K562 (cell line): Measurements from ENCODE around the gene SIGLEC5. TPM values are rescaled to one million over a fixed set of nuclear protein-coding genes. Genes with fewer than 3 reads are reported as not detected.

Source experiments
- ATAC-seq: fragments of 200-7000 bp; cut with Tn5 transposase; 3 replicates; pipeline ENCODE4 v1.9.1; 2020; ENCODE audit warnings: moderate library complexity
- BruUV-seq: library from RNA; stranded (reverse); fragments of 400-500 nt; replicated peaks from 2 replicates; lab custom pipeline; 2021; lab: Mats Ljungman, UMichigan
- CTCF ChIA-PET: fragments of 300-600 bp; formaldehyde crosslinking; extraction: SDS; loops from one replicate; lab custom pipeline; 2021; ENCODE audit warnings: low intra/inter-chr PET ratio; lab: Yijun Ruan, JAX
- POLR2A ChIA-PET: fragments of 300-600, 350-650 bp; sonication (Branson Sonifier 250); formaldehyde crosslinking; extraction: SDS; loops from one replicate; lab custom pipeline; 2021; ENCODE audit warnings: antibody characterized with exemption, inconsistent platforms; lab: Yijun Ruan, JAX
- DNase-seq, 4 experiments: peaks; one replicate each; pipeline versions ENCODE4 v3.0.0 to v3.0.0-alpha.2; 2011 to 2018; ENCODE audit warnings: low spot score in 3 of 4, mixed read lengths in 3 of 4; ENCODE audit errors: extremely low read depth in 1 of 4
- FAIRE-seq: peaks from 2 replicates; lab custom pipeline; 2011; peaks lifted over from hg19 to GRCh38; lab: Jason Lieb, UNC
- H2AFZ ChIP-seq: 2 replicates; pipeline ENCODE4 v1.6.0; 2011; ENCODE audit warnings: low read depth, low read length, control low read depth, inconsistent platforms
- H3K27ac ChIP-seq: fragments of 200-600 bp; 3 replicates; pipeline ENCODE4 v1.8.0; 2011; ENCODE audit warnings: low read depth, mild to moderate bottlenecking, control low read depth, inconsistent platforms, low read length, moderate library complexity, mixed read lengths; ENCODE audit errors: extremely low read depth
- H3K27me3 ChIP-seq, 2 experiments: fragments of 300-600 bp in 1 of 2; 2 replicates in 1 of 2; 3 replicates in 1 of 2; pipeline versions ENCODE4 v1.6.0 to v1.8.0; 2011; ENCODE audit warnings: inconsistent platforms in 2 of 2, low read length in 2 of 2, mild to moderate bottlenecking in 1 of 2, mixed read lengths in 1 of 2, moderate library complexity in 1 of 2; ENCODE audit not compliant: control insufficient read depth in 2 of 2, insufficient read depth in 2 of 2
- H3K36me3 ChIP-seq: fragments of 300-600 bp; 3 replicates; pipeline ENCODE4 v1.8.0; 2011; ENCODE audit warnings: mild to moderate bottlenecking, low read length, inconsistent platforms; ENCODE audit not compliant: control insufficient read depth, insufficient read depth
- H3K4me1 ChIP-seq, 2 experiments: fragments of 200-600 bp in 1 of 2; replicated peaks in 1 of 2; 2 replicates in 1 of 2; 3 replicates in 1 of 2; pipeline versions ENCODE4 v1.5.1 to v1.8.0; 2011; ENCODE audit warnings: inconsistent platforms in 2 of 2, low read length in 2 of 2, mild to moderate bottlenecking in 1 of 2, mixed read lengths in 1 of 2, moderate library complexity in 1 of 2; ENCODE audit not compliant: control insufficient read depth in 2 of 2, insufficient read depth in 2 of 2
- H3K4me2 ChIP-seq: 2 replicates; pipeline ENCODE4 v1.6.1; 2011; ENCODE audit warnings: low read length, control low read depth, inconsistent platforms, mixed read lengths; ENCODE audit not compliant: insufficient read depth
- H3K4me3 ChIP-seq: fragments of 200-600 bp; sonication (generic), shearing (Covaris generic); 2 replicates; pipeline ENCODE4 v1.5.1; 2016; ENCODE audit warnings: control low read depth, inconsistent platforms
- H3K79me2 ChIP-seq: fragments of 200-600 bp; 3 replicates; pipeline ENCODE4 v1.8.0; 2011; ENCODE audit warnings: low read length, inconsistent platforms; ENCODE audit not compliant: control insufficient read depth, insufficient read depth
- H3K9ac ChIP-seq, 2 experiments: 2 replicates each; pipeline versions ENCODE4 v1.6.0 to v1.6.1; 2011; ENCODE audit warnings: low read depth in 2 of 2, low read length in 2 of 2, control low read depth in 1 of 2, inconsistent platforms in 1 of 2, mild to moderate bottlenecking in 1 of 2, mixed read lengths in 1 of 2; ENCODE audit not compliant: insufficient read depth in 1 of 2
- H3K9me1 ChIP-seq: one replicate; pipeline ENCODE4 v1.6.0; 2011; ENCODE audit warnings: inconsistent platforms, mild to moderate bottlenecking, low read length, moderate library complexity; ENCODE audit not compliant: control insufficient read depth, insufficient read depth
- H3K9me3 ChIP-seq: replicated peaks from 2 replicates; pipeline ENCODE4 v1.5.1; 2011; ENCODE audit warnings: low read depth, low read length, inconsistent platforms; ENCODE audit not compliant: control insufficient read depth, insufficient read depth
- H4K20me1 ChIP-seq: replicated peaks from 2 replicates; pipeline ENCODE4 v1.6.1; 2011; ENCODE audit warnings: low read length, inconsistent platforms, mixed read lengths; ENCODE audit not compliant: control insufficient read depth, insufficient read depth
- ATF2 ChIP-seq: sonication (generic); formaldehyde crosslinking; IDR thresholded peaks from 2 replicates; pipeline ENCODE4 v1.8.1; 2022; ENCODE audit warnings: missing genetic modification reagents
- CHD1 ChIP-seq: fragments of 200-600 bp; sonication (generic); IDR thresholded peaks from one replicate; pipeline ENCODE4 v1.6.1; 2012; ENCODE audit warnings: mild to moderate bottlenecking, moderate library complexity, low read length, inconsistent platforms
- DMBX1 ChIP-seq: fragments of 250-450 bp; sonication (Bioruptor Pico); IDR thresholded peaks from 2 replicates; pipeline ENCODE4 v1.8.0; 2022; ENCODE audit warnings: inconsistent platforms, mild to moderate bottlenecking, moderate library complexity, borderline replicate concordance
- KLF10 ChIP-seq: fragments of 250-450 bp; sonication (Bioruptor Pico); IDR thresholded peaks from 2 replicates; pipeline ENCODE4 v1.6.1; 2021; ENCODE audit warnings: matching md5 sums
- MCM3 ChIP-seq: fragments of 450-650 bp; IDR thresholded peaks from 2 replicates; pipeline ENCODE4 v1.6.1; 2016
- NFIC ChIP-seq: fragments of 450-650 bp; IDR thresholded peaks from 2 replicates; pipeline ENCODE4 v1.6.1; 2017; ENCODE audit warnings: mild to moderate bottlenecking, inconsistent platforms
- RBM17 ChIP-seq: fragments of 200-400 bp; formaldehyde crosslinking; IDR thresholded peaks from 2 replicates; pipeline ENCODE4 v1.6.1; 2017; ENCODE audit warnings: low read depth, mild to moderate bottlenecking, low read length, borderline replicate concordance
- RCOR1 ChIP-seq, 2 experiments: IDR thresholded peaks; 2 replicates each; pipeline ENCODE4 v1.6.1; 2012; ENCODE audit warnings: low read depth in 2 of 2, low read length in 2 of 2, borderline replicate concordance in 1 of 2, improper control_type of control experiment in 1 of 2
- SLC30A9 ChIP-seq: fragments of 250-450 bp; sonication (Bioruptor Pico); IDR thresholded peaks from 2 replicates; pipeline ENCODE4 v1.8.0; 2022; ENCODE audit warnings: mild to moderate bottlenecking, moderate library complexity
- THAP7 ChIP-seq: fragments of 250-450 bp; sonication (Bioruptor Pico); IDR thresholded peaks from 2 replicates; pipeline ENCODE4 v1.5.0; 2021
- ZBED1 ChIP-seq: IDR thresholded peaks from 2 replicates; pipeline ENCODE4 v1.6.1; 2014
- ZBTB7A ChIP-seq: IDR thresholded peaks from 2 replicates; pipeline ENCODE4 v1.6.1; 2011; ENCODE audit warnings: low read depth, mild to moderate bottlenecking, low read length, moderate library complexity, borderline replicate concordance; ENCODE audit not compliant: control insufficient read depth
- ZFP1 ChIP-seq: fragments of 450-650 bp; formaldehyde crosslinking; IDR thresholded peaks from 2 replicates; pipeline ENCODE4 v1.4.0; 2020; ENCODE audit warnings: mild to moderate bottlenecking, mixed read lengths
- ZNF174 ChIP-seq: fragments of 250-450 bp; sonication (Bioruptor Pico); IDR thresholded peaks from 2 replicates; pipeline ENCODE4 v1.4.0; 2020; ENCODE audit warnings: mild to moderate bottlenecking
- ZNF263 ChIP-seq: sonication (generic); formaldehyde crosslinking; IDR thresholded peaks from 2 replicates; pipeline ENCODE4 v1.8.0; 2022; ENCODE audit warnings: mild to moderate bottlenecking, missing genetic modification reagents, borderline replicate concordance
- ZNF75A ChIP-seq: fragments of 450-650 bp; formaldehyde crosslinking; IDR thresholded peaks from 2 replicates; pipeline ENCODE4 v1.4.0; 2020; ENCODE audit warnings: mild to moderate bottlenecking
- WGBS: fragments of 100-300 bp; shearing (Covaris generic); methylation state at CpG from one replicate; pipeline ENCODE4 v1.1.6; 2016; ENCODE audit warnings: low coverage, mixed read lengths; ENCODE audit not compliant: insufficient coverage; ENCODE audit errors: missing lambda C conversion rate; 5-methylcytosine and 5-hydroxymethylcytosine counted together
- in situ Hi-C: fragments of 300-500 bp; cut with MboI; formaldehyde crosslinking; loops from 4 replicates; pipeline ENCODE4 v1.15.0; 2018; ENCODE audit warnings: inconsistent platforms, mixed read lengths
- intact Hi-C: fragments of 100-400 bp; cut with micrococcal nuclease; formaldehyde crosslinking; loops from 2 replicates; pipeline ENCODE4 v1.14.2; 2022
- polyA plus RNA-seq, 8 experiments: library from polyadenylated mRNA; depleted of rRNA in 4 of 8; stranded (reverse) in 5 of 8; unstranded in 3 of 8; fragments of >200 nt; fragmentation: Nextera tagmentation in 2 of 8; fragmentation: Illumina TruSeq in 1 of 8; extraction: Ambion mirVana in 2 of 8; extraction: Trizol in 1 of 8; gene quantifications; 2 replicates each; pipeline versions ENCODE4 v1.2.1 to v1.2.3, GENCODE V29; 2011 to 2014; ENCODE audit warnings: inconsistent platforms in 1 of 8, missing spikeins in 1 of 8
- total RNA-seq, 7 experiments: library from RNA; depleted of rRNA in 6 of 7; stranded (reverse); fragments of >200 nt in 6 of 7; fragmentation: Illumina TruSeq in 2 of 7; extraction: Trizol in 2 of 7; gene quantifications; 2 replicates each; pipeline versions ENCODE4 v1.2.1 to v1.2.3, GENCODE V29; 2011 to 2021; ENCODE audit warnings: low replicate concordance in 1 of 7
- TF ChIP-seq, protein P1 (sequence below): sonication (generic); formaldehyde crosslinking; IDR thresholded peaks from 2 replicates; pipeline ENCODE4 v1.8.0; 2023; ENCODE audit warnings: mild to moderate bottlenecking, missing genetic modification reagents

SIGLEC5 gene
- total and polyA plus RNA-seq, 9 of the 15 experiments (the other 6 are each of a cell fraction or from before 2014, with no cell fraction given), result 0.14 TPM; not detected in 8

DNA sequence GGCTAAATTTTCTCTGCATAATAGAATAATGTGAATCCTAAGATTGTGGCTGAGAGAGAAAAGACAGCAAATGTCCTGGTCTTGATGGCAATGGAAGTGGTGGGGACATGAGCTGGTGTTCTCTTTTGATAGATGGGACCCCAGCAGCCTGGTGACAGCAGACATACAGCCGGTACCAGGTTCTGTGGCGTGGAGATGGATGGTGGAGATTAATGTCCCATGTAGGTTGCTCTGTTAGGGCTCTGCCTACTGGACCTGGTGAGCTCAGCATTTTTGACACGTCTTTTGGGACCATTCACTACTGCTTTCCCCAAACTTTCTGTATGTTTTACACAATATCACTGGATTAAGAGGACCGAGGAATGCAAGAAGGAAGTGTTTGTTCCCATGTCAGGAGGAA is 24.6 kb upstream of the SIGLEC5 start:
- POLR2A ChIA-PET, result interaction anchor here (0.5 to 2.4 kb wide), 5 partner anchors 11 to 663 kb away, joined by 3 to 10 read pairs (median 3); no protein-coding TSS in a partner anchor
- intact Hi-C loops (loop anchor here (10.0 kb wide), 1 partner anchor 500 kb away; no protein-coding TSS in a partner anchor), in situ Hi-C loops (loop anchor here (5.0 to 25.0 kb wide), 3 partner anchors 180 to 492 kb away; partner anchors contain the start of gene CEACAM18)
- TF ChIP-seq ZBED1 (no peak), RBM17 (no peak), CHD1 (no peak), KLF10 (CRISPR knock-in tag) (no peak), THAP7 (CRISPR knock-in tag) (no peak), ZNF263 (CRISPR knock-in tag) (no peak), SLC30A9 (CRISPR knock-in tag) (no peak), MCM3 (no peak), NFIC (no peak), ATF2 (no peak), RCOR1 (IDR thresholded peaks at IDR 0.05; ENCODE audit: borderline replicate concordance in 1 of 2, low read depth in 2 of 2, low read length in 2 of 2) (peak in 1 of 2 experiments; percentile 37; a peak in 1 of 4 replicates), DMBX1 (CRISPR knock-in tag) (no peak), ZNF174 (CRISPR knock-in tag) (no peak), ZBTB7A (peak; percentile 44; the same call in 1 of the 2 replicates), ZNF75A (no peak), ZFP1 (CRISPR knock-in tag) (no peak)
- TF ChIP-seq, protein P1, sequence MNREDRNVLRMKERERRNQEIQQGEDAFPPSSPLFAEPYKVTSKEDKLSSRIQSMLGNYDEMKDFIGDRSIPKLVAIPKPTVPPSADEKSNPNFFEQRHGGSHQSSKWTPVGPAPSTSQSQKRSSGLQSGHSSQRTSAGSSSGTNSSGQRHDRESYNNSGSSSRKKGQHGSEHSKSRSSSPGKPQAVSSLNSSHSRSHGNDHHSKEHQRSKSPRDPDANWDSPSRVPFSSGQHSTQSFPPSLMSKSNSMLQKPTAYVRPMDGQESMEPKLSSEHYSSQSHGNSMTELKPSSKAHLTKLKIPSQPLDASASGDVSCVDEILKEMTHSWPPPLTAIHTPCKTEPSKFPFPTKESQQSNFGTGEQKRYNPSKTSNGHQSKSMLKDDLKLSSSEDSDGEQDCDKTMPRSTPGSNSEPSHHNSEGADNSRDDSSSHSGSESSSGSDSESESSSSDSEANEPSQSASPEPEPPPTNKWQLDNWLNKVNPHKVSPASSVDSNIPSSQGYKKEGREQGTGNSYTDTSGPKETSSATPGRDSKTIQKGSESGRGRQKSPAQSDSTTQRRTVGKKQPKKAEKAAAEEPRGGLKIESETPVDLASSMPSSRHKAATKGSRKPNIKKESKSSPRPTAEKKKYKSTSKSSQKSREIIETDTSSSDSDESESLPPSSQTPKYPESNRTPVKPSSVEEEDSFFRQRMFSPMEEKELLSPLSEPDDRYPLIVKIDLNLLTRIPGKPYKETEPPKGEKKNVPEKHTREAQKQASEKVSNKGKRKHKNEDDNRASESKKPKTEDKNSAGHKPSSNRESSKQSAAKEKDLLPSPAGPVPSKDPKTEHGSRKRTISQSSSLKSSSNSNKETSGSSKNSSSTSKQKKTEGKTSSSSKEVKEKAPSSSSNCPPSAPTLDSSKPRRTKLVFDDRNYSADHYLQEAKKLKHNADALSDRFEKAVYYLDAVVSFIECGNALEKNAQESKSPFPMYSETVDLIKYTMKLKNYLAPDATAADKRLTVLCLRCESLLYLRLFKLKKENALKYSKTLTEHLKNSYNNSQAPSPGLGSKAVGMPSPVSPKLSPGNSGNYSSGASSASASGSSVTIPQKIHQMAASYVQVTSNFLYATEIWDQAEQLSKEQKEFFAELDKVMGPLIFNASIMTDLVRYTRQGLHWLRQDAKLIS, result no peak

More for the DNA sequence above, 24.6 kb upstream of the SIGLEC5 start:
- CTCF ChIA-PET, result interaction anchor here (0.6 kb wide), 1 partner anchor 689 kb away, joined by 3 read pairs; no protein-coding TSS in a partner anchor
- 32% methylated on average over 4 of the region's 4 CpGs for WGBS
- no peaks in the 10 kb centered on the region for H3K9me1 ChIP-seq
- DNase-seq (peak; percentile 23 to 68 (median 54)), FAIRE-seq (peak; percentile 74), ATAC-seq (peak; percentile 85)
- no peak overlapping the region for H3K4me3 ChIP-seq
- peaks cover 0 to 2% of the 10 kb centered on the region in 2 experiments; a peak in 2 of 5 replicates for H3K27me3 ChIP-seq
- peaks cover 4% of the 10 kb centered on the region for H3K9me3 ChIP-seq
- H2AFZ ChIP-seq, result no peak overlapping the region
- H3K9ac ChIP-seq, result no peak overlapping the region
- no peak overlapping the region for H3K27ac ChIP-seq
- H3K79me2 ChIP-seq, result no peaks in the 10 kb centered on the region
- peaks cover 0 to 9% of the 10 kb centered on the region in 2 experiments; a peak in 4 of 5 replicates for H3K4me1 ChIP-seq
- no TSS peak for BruUV-seq
- H4K20me1 ChIP-seq, result no peaks in the 10 kb centered on the region
- no peaks in the 10 kb centered on the region for H3K36me3 ChIP-seq
- H3K4me2 ChIP-seq, result no peak overlapping the region
